Measurements from ENCODE around the gene SULT1E1.

- TF ChIP-seq EZH2 (optimal IDR thresholded peaks at IDR 0.05; ENCODE audit: low read depth, low read length) = no peak
- no peak for TF ChIP-seq CTCF (IDR thresholded peaks at IDR 0.05; ENCODE audit: low read length)
- no peak for TF ChIP-seq EZH2phosphoT487 (IDR thresholded peaks at IDR 0.05; ENCODE audit: low read length)
Measured at GRCh38 chr4:69849297-69849696, 10.6 kb downstream of the SULT1E1 start.
